Breast epithelium (tissue), 3 donors: ENCODE data around the gene NFASC.

Source experiments
- CTCF ChIP-seq, 3 donors: fragments of 450-650 bp; IDR thresholded peaks; one replicate each; pipeline ENCODE4 v1.5.1; 2016 to 2017; ENCODE audit warnings: antibody characterized with exemption in 3 of 3, mild to moderate bottlenecking in 3 of 3, moderate library complexity in 3 of 3
- POLR2A ChIP-seq: fragments of 450-650 bp; IDR thresholded peaks from one replicate; pipeline ENCODE4 v1.6.1; 2016; ENCODE audit warnings: antibody characterized with exemption, mild to moderate bottlenecking, moderate library complexity

- TF ChIP-seq CTCF (IDR thresholded peaks at IDR 0.05) (no peak), POLR2A (no peak)
These were observed 17.2 kb downstream of the NFASC start for GRCh38 chr1:204887846-204888245.
